GM06990 (cell line): ENCODE data around the gene KLHL33.

Source experiments
- DNase-seq: peaks from one replicate; pipeline ENCODE4 v3.0.0-alpha.2; 2011; ENCODE audit not compliant: insufficient read length; ENCODE audit errors: extremely low read depth
- H3K27me3 ChIP-seq: replicated peaks from 2 replicates; pipeline ENCODE4 v1.6.0; 2011; ENCODE audit warnings: low read length; ENCODE audit not compliant: control insufficient read depth, insufficient read depth
- H3K36me3 ChIP-seq: 2 replicates; pipeline ENCODE4 v1.5.1; 2011; ENCODE audit warnings: low read length; ENCODE audit not compliant: control insufficient read depth, insufficient read depth
- H3K4me3 ChIP-seq: replicated peaks from 2 replicates; pipeline ENCODE4 v1.5.1; 2011; ENCODE audit warnings: low read depth, mild to moderate bottlenecking, control low read depth, low read length
- TF ChIP-seq, protein P1 (sequence below): IDR thresholded peaks from 2 replicates; pipeline ENCODE4 v1.5.1; 2011; ENCODE audit warnings: low read length, control low read depth, mild to moderate bottlenecking, inconsistent platforms; ENCODE audit not compliant: insufficient read depth, poor library complexity, severe bottlenecking

KLHL33 gene

DNA sequence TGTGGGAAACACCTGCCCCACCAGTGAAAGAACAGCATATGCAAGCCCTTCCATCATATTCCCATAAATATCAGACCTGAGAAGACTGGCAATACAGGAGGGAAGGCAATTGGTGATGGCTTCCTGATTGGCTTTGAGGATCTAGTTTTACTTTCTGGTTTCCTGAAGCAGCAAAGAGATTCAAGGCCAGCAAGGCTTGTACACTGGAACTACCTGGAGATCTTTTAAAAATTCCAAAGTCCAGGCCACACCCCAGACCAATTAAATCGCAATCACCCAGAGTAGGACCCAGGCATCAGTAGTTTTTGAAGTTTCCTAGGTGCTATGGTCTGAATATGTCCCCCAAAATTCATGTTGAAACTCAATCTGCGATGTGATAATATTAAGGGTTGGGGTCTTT is 19.7 kb downstream of the KLHL33 start:
- Histone ChIP-seq H3K36me3 (no peaks in the 10 kb centered on the region), H3K4me3 (no peak overlapping the region), H3K27me3 (no peaks in the 10 kb centered on the region)
- DNase-seq, result no peak
- TF ChIP-seq, protein P1, sequence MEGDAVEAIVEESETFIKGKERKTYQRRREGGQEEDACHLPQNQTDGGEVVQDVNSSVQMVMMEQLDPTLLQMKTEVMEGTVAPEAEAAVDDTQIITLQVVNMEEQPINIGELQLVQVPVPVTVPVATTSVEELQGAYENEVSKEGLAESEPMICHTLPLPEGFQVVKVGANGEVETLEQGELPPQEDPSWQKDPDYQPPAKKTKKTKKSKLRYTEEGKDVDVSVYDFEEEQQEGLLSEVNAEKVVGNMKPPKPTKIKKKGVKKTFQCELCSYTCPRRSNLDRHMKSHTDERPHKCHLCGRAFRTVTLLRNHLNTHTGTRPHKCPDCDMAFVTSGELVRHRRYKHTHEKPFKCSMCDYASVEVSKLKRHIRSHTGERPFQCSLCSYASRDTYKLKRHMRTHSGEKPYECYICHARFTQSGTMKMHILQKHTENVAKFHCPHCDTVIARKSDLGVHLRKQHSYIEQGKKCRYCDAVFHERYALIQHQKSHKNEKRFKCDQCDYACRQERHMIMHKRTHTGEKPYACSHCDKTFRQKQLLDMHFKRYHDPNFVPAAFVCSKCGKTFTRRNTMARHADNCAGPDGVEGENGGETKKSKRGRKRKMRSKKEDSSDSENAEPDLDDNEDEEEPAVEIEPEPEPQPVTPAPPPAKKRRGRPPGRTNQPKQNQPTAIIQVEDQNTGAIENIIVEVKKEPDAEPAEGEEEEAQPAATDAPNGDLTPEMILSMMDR, result no peak

DNA sequence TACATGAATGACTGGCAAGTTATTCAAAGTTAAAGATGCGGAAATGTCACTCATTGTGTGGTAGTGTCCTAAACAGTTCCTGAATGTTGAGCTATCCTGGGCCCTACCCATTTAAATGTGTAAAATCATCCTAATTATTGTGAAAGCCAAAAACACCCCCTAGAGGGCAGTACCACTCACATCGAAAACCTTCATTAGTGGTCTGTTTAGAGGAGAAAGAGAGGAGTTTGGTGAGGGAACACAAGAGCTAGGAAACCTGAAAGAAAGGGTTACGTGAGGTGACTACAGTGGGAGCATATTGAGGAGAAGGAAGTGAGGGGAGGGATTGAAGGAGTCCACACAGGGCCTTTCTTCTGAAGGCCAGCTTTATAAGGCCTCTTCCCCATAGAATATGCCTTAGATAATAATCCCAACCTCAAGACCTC is 20.2 kb downstream of the KLHL33 start:
- no peak overlapping the region for H3K4me3 ChIP-seq
- DNase-seq, result peak; percentile 18
- H3K27me3 ChIP-seq, result no peaks in the 10 kb centered on the region
- H3K36me3 ChIP-seq, result no peaks in the 10 kb centered on the region
- TF ChIP-seq, protein P1, result peak; percentile 67

DNA sequence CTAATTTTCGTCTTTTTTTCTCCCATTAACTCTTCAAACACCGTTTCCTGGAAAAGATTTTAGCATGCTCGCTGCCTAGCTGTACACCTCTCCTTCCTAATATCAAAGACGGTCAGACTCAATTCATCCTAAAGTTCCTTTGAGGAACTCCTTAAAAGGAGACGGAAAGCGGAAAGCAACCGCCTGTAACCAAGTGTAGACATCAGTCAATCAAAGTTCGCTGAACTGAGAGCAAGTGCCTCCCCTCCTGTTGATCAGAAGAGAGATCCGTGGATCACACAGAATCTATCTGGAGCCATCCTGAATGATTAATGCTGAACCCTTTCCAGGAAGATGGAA is 22.3 kb downstream of the KLHL33 start:
- H3K27me3 ChIP-seq, result no peaks in the 10 kb centered on the region
- TF ChIP-seq, protein P1, result no peak
- H3K36me3 ChIP-seq, result no peaks in the 10 kb centered on the region
- no peak for DNase-seq
- H3K4me3 ChIP-seq, result peak overlapping the region; percentile 90

DNA sequence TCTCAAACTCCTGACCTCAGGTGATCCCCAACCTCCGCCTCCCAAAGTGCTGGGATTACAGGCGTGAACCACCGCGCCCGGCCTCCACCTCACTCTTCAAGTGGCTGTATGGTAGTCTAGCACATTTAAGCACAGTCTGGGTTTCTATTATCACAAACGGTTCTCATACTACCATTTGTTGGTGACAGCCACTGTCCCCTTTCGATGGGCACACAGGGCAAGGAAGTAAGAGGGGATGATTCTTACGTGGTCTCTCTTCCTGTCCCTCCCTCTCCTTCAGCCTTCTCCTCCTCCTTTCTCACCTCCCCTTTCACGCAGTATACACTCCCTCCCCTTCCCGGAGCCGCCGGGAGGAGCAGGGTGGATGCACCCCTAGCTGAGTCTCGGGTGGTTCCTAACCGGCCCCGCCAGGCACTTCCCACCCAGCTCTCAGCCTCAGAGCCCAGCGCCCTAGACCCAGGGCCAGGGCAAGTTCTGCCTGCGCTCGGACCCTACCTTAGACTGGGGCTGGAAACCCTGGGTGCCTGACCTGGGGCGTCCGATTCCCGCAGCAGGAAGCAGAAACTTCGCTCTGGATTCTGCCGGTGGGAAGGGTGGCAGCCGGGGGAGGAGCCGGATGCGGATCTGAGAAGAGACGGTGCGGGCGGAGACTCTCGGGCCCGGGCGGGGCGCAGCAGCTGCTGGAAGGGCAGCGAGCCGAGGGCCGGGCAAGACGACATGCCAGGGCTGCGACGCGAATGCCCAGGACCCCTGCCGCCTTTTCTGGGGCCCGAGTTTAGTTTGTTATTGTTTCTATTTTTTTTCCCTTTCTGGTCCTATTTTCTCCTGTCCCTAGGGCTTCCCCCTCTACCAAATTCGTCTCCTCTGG is 22.9 kb downstream of the KLHL33 start, which contains the start of gene TEP1:
Gene TEP1, minus strand, starts transcription at position 626 of the 868 bp plus-strand sequence. CDS start 5,062 bp downstream, outside the sequence.
- no peaks in the 10 kb centered on the region for H3K27me3 ChIP-seq
- peaks cover 2% of the 10 kb centered on the region; the same call in 1 of the 2 replicates for H3K36me3 ChIP-seq
- TF ChIP-seq, protein P1, result no peak
- peak; percentile 83 for DNase-seq
- peak within 1 kb of the TSS; percentile 90 for H3K4me3 ChIP-seq

DNA sequence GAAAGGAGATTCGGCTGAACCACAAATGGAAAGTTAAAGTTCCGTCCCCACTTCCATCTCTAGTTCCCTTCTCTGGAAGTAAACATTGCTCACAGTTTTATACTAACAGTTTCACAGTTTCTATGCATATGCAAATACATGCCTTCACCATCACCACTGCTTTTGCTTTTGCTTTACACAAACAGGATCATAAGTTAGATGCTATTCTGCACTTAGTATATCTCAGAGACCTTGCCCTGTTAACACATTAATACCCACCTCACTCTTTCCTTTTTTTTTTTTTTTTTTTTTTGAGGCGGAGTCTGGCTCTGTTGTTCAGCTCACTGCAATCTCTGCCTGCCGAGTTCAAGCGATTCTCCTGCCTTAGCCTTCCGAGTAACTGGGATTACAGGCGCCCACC is 23.6 kb downstream of the KLHL33 start:
- peak; percentile 27 for DNase-seq
- no peaks in the 10 kb centered on the region for H3K27me3 ChIP-seq
- peaks cover 8% of the 10 kb centered on the region for H3K36me3 ChIP-seq
- TF ChIP-seq, protein P1, result no peak
- peak overlapping the region; percentile 90 for H3K4me3 ChIP-seq
